NCI-H2081 treated with DMSO at 0.1 percent for 48 hours (cell line): ENCODE results near the gene ERF.
"Not testable (repeated sequence)": the region's sequence is repeated elsewhere in the genome, so short reads cannot be mapped to it uniquely, and the experiment has no call there.

Source experiments
- DNase-seq: peaks from one replicate; lab custom pipeline; 2025; lab: John Stamatoyannopoulos, UW

The ERF gene

GRCh38 chr19:42275103-42275502, 20.2 kb upstream of the ERF start:
- no peak for DNase-seq

- no peak for DNase-seq
Observed at GRCh38 chr19:42274065-42274682, 19.2 kb upstream of the ERF start.

- DNase-seq = no peak
Observed at GRCh38 chr19:42273407-42274064, 18.6 kb upstream of the ERF start.

- no peak for DNase-seq
Observed at GRCh38 chr19:42272989-42273406, 18.1 kb upstream of the ERF start.

- no peak for DNase-seq
Observed at GRCh38 chr19:42272535-42272897, 17.6 kb upstream of the ERF start.

GRCh38 chr19:42271861-42272534, 17.1 kb upstream of the ERF start:
- no peak for DNase-seq

GRCh38 chr19:42271045-42271419, 16.1 kb upstream of the ERF start:
- no peak for DNase-seq

- no peak for DNase-seq
Observed at GRCh38 chr19:42270346-42271044, 15.6 kb upstream of the ERF start.

- no peak for DNase-seq
Observed at GRCh38 chr19:42269478-42270345, 14.8 kb upstream of the ERF start.

- peak; percentile 100 for DNase-seq
Observed at GRCh38 chr19:42268704-42269477, 14.0 kb upstream of the ERF start, which contains the start of gene CIC. CIC (plus strand) TSS chr19:42269252; CDS start chr19:42271784, 2,532 bp downstream.

- peak; percentile 95 for DNase-seq
Observed at GRCh38 chr19:42268142-42268703, 13.3 kb upstream of the ERF start.

- DNase-seq = no peak
Observed at GRCh38 chr19:42267644-42268141, 12.8 kb upstream of the ERF start.

- not testable (repeated sequence) for DNase-seq
Observed at GRCh38 chr19:42266928-42267603, 12.1 kb upstream of the ERF start.

GRCh38 chr19:42266105-42266504, 11.2 kb upstream of the ERF start:
- DNase-seq = not testable (repeated sequence)

GRCh38 chr19:42261763-42262162, 6.8 kb upstream of the ERF start:
- no peak for DNase-seq

- DNase-seq = not testable (repeated sequence)
Observed at GRCh38 chr19:42257842-42258241, 2.9 kb upstream of the ERF start.

- DNase-seq = no peak
Observed at GRCh38 chr19:42255766-42256745, 1.1 kb upstream of the ERF start.

- no peak for DNase-seq
Observed at GRCh38 chr19:42254089-42254849, 659 bp downstream of the ERF start.
